RPMI7951 (cell line): ENCODE measurements around the gene PROZ. TPM values are rescaled to one million over a fixed set of nuclear protein-coding genes. Genes with fewer than 3 reads are reported as not detected.
A peak's percentile ranks its signal among the peaks of the same experiment; 100 is the strongest.

Experiments
- DNase-seq: peaks from one replicate; pipeline ENCODE4 v3.0.0-alpha.2; 2012; ENCODE audit warnings: low read depth
- total RNA-seq: library from RNA; depleted of rRNA; stranded (reverse); fragments of >200 nt; shearing (Covaris generic); gene quantifications from 2 replicates; pipeline ENCODE4 v1.2.3, GENCODE V29; 2014

The PROZ gene
- total RNA-seq, 1 experiment from 2014 or later, result not detected

DNA sequence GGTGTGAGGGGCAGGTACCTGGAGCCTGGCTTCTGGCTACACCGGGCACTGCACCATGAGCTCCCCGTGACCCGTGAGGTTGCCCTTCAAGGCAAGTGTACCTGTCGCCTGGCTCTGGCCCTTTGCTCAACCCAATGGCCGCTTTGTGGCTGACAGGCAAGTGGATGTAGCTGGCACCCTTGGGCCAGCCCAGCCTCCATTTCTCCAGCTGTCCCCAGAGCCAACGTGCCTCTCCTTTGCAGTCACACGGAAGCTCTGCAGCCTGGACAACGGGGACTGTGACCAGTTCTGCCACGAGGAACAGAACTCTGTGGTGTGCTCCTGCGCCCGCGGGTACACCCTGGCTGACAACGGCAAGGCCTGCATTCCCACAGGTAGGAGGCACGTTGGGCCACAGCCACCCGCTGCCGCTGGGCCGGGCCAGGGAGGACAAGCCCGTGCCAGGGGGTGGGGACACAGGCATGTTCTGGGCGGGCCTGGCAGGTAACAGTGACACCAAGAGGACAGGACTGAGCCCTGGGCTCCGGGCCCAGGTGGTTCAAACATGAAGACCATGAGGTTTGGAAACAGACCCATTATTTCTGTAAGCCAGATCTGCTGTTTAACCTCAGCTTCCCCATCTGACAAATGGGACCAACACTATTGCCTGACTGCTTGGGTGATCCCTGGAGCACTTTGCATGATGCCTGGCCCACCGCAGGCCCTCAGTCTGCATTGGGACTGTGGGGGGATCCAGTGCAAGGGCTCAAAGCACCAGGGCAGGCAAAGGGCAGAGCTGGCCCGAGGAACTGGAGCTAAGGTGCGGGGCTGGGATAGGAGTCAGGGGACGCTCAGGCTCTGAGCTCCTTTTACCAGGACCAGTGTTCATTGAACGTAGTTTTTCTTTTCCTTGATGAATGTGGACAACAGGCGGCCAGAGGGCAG, 17.5 kb upstream of the PROZ start:
- no peak for DNase-seq

DNA sequence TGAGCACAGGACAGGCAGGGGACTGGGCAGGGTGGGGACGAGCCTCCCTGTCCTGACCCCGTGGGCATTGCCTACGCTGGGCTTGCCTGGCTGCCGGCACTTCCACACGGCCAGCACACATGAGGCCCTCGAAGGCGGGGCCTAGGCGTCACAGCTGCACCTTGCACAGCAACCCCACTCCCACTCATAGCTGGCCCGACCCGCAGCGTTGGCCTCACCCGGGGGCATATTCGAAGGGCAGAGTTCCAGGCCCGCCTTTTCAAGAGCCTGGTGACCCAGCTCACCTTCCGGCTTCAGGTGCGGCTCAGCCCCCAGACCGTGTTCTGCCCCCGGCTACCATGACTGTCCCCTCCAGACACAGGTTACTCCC, 16.9 kb upstream of the PROZ start:
- DNase-seq, result no peak

DNA sequence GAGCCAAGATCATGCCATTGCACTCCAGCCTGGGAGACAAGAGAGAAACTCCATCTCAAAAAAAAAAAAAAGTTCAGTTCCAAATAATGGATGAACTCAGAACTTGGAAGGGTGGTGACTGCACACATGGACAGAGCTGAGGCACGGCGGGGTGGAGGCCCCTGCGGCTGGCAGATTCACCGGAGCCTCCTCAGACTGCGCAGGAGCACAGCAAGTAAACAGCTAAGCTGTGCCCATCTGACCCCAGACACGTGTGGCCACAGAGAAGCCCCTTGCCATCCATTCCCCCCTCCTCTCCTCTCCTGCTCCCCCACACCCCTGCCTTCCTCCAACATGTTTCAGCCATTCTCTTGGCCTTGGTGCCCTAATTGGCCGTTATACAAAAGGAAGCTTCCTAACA, 15.6 kb upstream of the PROZ start:
- no peak for DNase-seq

DNA sequence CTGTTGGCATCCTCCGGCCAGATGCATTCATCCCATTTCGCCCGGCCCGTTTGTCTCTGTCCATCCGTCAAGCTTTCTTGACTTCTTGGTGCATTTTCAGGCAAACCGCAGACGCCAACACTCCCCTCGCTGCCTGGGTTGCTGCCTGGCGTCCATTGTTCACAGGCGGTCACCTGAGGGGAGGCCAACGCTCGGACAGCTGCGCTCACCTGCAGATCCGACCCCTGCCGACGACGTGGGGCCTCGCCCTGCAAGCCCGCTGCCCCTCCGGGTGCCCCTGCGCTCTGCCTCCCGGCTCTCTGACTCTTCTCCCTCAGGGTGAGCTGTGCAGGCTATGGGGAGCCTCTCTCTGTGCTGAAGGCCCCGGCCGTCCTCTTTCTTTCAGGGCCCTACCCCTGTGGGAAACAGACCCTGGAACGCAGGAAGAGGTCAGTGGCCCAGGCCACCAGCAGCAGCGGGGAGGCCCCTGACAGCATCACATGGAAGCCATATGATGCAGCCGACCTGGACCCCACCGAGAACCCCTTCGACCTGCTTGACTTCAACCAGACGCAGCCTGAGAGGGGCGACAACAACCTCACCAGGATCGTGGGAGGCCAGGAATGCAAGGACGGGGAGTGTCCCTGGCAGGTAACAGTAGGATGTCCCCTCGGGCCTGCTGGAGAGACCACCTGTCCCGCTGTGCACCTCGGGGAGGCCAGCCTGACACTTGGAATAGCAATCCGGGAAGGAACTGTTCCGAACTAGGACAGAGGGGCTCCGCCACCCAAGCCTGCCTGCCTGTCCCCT, 14.8 kb upstream of the PROZ start:
- DNase-seq, result no peak

DNA sequence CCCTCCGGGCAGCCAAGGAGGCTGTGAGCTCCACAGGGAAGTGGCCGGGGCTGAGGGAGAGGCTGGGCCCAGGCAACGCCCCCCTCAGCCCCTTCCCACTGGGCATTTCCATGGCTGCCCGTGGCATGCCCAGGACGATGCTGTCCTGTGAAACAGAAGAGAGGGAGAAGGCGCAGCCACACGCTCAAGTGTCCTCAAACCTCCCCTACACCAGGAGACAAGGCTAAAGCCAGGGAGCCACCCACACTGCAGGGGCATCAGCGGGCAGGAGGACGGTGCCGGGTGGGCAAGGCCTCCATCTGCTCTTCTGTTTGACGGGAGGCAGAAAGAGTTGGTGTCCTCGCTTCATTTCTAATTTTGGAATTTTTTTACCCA, 14.2 kb upstream of the PROZ start:
- no peak for DNase-seq

DNA sequence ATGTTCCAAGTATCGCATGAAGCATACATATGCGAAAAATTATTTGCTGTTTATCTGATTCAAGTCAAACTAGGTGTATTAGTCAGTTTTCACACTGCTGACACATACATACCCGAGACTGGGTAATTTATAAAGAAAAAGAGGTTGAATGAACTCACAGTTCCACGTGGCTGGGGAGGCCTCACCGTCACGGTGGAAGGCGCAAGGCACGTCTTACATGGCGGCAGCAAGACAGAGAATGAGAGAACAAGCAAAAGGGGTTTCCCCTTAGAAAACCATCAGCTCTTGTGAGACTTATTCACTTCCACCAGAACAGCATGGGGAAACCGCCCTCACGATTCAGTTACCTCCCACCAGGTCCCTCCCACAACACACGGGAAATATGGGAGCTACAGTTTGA, 13.0 kb upstream of the PROZ start:
- DNase-seq, result no peak

DNA sequence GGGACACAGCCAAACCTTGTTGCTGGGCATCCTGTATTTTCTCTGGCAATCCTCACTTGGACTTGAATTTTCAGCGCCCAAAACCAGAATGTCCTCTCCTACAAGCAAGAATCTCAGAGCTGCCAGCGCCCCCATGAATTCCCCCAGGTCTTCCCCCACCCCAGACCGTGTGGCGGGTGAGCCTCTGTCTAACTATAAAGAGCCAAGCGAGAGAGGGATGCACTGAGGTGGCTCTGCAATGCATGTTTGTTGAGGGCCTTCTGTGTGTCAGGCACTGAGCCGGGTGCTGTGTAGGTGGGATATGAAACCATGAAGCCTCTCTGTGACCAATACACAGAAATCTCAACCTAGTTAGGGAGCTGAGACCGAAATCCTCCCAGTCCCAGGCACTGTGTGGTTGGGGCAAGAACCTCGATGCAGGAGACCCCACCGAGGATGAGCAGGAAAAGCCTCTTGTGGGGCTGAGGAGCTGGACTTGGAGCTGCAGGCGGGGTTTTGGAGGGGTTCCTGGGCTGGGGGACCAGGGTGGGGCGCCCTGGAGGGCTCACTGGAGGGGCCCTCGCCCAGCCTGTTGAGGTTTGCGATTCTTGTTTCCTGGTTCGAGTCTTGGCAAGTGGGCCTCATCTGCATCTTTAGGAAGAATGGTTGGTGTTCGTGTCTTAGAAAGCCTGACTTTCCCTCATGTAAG, 12.4 kb upstream of the PROZ start:
- DNase-seq, result no peak

DNA sequence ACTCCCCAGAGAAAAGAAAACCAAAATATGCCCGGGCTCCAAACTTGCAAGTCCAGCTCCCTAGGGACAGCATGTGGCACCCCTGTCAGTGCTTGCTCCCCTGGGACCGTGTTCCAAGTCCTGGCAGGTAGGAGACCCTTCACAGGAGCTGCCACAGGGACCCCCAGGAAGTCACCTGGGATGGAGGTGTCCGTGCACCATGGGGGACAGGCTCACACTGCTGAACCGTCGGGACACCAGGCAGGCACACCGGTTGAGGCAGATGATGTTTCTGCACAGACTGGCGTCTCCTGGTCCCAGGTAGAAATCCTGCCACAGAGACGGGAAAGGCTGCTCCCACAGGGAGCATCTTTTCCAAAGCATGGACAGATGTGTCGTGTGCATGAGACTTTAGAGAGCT, 11.7 kb upstream of the PROZ start:
- DNase-seq, result no peak

DNA sequence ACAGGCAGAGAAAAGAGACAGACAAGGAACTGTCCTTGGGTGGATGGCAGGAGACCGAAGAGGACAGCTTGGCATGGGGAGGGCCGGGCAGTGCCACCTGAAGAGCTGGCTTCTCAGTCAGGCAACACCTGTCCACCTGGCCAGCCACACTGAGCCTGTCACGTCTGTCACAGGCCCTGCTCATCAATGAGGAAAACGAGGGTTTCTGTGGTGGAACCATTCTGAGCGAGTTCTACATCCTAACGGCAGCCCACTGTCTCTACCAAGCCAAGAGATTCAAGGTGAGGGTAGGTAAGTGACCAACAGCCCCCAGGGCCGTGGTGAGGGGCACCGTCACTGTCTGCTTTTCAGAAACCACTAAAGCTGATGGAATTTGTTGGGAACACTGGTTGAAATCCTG, 11.2 kb upstream of the PROZ start:
- DNase-seq, result no peak

DNA sequence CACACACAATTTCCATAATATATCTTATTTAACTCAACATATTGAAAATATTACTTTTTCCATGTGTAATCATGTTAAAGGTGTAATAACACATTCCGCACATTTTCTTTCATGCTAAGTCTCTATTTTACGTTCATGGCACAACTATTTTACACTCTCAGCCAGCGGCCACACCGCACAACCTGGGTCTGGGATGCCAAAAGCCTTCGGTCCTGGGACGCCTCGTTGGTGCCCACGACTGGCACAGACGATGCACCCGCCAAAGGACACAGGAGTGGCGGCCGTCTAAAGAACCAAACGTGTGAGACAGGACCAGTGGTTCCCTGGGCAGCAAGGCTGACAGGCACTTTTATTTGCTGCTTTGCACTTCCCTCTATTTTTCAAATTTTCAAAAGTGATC, 10.0 kb upstream of the PROZ start:
- no peak for DNase-seq

DNA sequence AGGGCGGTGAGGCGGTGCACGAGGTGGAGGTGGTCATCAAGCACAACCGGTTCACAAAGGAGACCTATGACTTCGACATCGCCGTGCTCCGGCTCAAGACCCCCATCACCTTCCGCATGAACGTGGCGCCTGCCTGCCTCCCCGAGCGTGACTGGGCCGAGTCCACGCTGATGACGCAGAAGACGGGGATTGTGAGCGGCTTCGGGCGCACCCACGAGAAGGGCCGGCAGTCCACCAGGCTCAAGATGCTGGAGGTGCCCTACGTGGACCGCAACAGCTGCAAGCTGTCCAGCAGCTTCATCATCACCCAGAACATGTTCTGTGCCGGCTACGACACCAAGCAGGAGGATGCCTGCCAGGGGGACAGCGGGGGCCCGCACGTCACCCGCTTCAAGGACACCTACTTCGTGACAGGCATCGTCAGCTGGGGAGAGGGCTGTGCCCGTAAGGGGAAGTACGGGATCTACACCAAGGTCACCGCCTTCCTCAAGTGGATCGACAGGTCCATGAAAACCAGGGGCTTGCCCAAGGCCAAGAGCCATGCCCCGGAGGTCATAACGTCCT, 9.4 kb upstream of the PROZ start:
- no peak for DNase-seq

DNA sequence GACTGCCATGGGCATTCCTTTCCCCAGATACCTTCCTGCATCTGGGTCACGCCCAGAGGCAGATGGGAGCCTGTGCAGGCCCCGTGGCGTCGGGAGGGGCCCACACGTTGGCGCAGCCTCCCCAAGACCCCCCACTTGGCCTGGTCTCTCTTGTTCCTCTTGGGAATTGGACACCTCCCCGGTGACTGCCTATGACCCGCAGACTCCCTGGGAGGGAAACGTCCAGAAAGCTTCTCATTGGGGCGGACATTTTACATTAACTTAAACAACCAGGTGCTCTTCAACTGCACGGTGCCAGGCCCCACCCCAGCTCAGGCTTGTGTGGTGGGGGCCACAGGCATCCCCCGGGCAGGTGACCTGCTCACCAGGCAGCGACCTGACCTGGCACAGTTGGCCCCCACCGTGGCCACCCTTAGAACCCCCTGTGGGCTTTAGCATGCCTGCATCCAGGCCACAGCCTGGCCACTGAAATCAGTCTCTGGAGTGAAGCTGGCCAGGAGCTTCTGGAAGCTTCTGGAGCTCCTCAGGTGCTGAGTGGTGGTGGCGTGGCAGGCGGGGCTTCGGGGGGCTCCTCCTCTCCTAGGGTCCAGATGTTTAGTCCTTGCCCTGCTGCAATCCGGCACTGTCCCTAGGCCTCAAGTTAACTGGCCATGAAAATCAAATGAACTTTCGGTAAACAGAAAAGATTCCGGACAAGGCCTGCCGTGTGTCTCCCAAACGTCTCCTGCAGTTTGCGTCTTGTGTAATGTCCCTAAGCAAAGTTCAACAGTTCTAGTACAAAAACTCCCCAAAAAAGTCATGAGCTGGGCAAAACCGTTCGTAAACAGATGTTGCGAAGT, 8.5 kb upstream of the PROZ start:
- DNase-seq, result no peak

DNA sequence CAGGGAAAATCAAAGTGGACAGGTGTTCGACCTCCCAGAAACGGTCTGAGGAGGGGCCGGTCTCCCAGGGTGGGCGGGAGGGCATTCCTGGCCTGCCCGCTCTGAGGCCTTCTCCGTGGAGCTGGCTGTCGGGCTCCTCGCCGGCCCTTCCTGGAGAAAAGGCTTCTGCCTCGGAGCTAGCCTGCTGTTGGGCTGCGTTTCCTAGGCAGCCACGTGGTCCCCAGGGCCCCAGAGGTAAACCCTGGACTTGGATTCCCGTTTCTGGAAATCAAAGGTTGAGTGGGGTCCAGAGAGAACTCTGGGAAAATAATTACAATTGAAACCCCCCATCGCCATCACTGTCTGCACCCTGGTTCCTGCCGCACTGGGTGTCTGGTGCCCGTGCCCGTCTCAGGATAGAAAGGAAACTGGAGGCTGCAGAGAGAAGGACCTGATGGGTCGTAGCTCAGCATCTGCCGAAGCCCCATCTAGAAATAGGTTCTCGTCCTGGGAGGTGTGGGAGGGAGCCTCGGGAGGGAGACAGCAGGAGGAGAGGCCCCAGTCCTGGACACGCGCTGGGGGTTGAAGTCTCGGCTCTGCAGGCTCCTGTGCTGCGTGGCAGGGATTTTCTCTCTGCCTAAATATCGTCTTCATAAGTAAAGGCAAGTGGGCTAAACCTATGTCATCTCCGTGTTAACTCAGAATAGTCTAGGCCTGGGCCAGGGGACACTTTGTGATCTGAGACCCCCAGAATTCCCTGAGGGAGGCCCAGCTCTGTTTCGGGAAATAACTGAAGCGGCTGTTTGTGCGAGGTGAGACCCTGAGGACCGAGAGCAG, 7.7 kb upstream of the PROZ start:
- no peak for DNase-seq

DNA sequence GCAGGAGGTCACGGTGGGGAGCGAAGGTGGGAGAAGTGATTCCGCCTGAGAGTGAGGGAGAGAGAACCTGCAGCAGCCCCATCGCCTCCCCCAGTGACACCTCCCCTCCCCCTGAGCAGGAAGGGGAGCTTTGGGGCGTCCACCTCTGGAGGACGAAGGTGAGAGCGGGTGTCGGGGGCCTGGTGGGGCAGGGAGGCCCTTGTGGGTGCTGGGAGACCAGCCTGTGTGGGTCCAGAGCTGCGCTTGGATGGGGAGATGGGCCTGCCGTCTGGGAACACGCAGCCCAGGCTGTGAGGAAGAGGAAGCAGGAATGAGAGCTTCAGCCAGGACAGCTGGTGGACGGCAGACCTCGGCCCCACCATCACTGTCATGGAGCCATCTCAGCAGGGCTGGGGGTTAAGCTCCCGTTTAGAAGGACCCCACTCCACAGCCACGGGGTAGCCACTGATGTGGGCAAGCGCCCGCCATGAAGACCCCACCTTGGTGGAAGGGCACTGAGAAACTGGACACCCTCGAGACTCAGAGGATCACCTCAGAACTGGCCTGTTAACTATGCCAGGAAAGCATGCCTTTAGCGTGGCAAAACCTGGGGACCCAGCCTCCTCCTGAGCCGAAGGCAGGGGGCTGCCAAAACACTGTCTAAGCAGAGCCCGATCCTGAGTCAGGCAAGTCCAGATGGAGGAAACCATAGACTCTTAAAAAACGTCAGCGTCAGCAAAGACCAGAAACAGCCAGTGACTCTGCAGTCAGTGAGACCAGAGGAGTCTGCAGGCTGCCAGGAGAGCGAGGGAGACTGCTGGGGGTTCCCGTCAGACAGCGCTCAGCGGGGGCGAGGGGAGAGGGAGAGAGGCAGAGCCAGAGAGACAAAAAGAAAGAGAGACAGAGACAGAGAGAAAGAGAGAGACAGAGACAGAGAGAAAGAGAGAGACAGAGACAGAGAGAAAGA, 6.4 kb upstream of the PROZ start:
- DNase-seq, result no peak

DNA sequence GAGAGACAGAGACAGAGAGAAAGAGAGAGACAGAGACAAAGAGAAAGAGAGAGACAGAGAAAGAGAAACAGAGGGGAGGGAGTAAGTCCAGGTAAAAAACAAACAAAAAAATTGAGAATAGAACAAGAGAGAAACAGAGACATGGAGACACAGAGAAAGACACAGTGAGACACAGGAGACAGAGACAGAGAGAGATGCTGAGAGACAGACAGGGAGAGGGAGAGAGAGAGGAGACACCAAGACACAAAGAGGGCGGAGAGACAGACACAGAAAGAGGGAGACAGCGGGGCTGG, 5.8 kb upstream of the PROZ start:
- DNase-seq, result no peak

DNA sequence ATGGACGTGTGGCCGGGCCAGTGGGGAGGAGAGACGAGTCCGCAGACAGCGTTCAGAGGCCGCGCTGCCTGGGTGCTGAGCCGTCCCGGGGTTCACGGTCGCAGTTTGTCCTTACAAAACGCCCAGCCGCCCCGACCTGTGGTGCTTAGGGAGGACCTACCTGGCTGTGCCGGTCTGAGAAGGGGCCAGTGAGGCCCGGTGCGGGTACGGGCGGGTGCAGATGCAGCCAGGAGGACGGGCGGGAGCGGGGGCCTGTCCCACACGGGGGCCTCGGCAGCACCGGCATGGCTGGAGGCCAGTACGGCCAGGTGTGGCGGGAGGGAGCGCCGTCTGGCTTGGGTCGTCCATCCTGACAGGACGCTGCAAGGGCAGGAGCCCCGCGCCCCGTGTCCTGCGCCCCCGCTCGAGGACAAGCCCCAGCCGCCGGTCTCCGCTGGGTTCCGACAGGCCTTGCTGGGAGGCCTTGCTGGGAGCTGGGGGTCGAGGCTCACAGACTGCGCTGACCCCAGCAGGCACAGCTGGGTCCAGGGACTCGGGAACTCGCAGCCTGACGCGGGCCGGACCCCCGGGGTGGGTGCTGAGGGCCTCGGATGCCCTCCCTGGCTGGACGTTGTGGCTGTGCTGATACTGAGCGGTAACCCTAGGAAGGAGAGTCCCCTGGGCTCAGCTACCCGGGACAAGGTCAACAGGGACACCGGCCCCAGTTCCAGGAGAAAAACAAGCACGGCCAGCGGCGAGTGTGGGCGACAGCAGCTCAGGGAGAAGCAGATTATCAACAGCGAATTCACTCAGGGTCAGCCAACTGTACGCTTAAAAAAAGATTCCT, 5.3 kb upstream of the PROZ start:
- DNase-seq, result peak; percentile 1

DNA sequence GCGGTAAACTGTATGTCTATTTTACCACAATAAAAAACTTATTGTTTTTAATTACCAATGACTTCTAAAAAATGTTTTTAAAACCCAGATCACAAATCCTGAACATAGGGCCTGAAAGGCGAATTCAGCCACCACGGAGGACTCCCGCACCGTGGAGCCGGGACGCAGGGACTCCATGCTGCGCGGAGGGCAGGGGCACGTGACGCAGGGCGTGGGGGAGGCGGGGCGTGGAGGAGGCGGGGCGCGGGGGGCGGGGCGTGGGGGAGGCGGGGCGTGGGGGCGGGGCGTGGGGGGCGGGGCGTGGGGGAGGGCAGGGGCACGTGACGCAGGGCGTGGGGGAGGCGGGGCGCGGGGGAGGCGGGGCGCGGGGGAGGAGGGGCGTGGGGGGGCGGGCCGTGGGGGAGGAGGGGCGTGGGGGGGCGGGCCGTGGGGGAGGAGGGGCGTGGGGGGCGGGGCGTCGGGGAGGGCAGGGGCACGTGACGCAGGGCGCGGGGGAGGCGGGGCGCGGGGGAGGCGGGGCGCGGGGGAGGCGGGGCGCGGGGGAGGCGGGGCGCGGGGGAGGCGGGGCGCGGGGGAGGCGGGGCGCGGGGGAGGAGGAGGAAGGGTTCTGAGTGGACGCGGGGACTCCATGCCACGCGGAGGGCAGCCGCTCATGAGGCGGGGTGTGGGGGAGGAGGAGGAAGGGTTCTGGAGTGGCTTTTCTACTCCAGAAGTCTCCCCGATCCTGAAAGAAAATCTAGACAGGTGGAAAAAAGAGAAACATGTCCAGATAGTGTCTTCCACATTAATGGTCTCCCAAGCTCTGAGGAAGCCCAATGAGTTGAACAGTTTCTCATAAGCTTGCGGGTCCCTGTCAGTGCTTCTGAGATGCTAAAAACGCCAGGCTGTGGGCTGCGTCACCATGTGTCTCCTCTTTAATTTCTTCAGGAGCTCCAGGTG, 4.4 kb upstream of the PROZ start:
- peak; percentile 67 for DNase-seq

DNA sequence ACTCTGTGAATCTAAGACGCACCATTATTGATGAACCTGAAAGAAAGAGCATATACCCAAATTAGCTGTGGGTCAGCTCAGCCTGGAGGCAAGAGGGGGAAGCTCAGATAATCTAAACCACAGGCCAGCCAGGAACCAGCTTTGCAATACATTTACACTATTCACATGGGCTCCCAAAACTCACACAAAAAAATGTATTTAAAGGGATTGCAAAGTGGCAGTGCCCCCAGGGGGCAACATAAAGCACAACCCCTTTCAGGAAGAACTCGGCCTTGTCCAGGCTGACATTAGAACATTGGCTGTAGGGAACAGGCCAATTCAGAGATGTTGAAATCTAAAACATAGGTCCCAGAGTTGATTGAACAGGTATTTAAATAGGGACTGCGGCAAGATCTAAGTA, 3.2 kb upstream of the PROZ start:
- peak; percentile 13 for DNase-seq
